A172 (cell line): Measurements from ENCODE around the gene MIER3. TPM values are rescaled to one million over a fixed set of nuclear protein-coding genes. Genes with fewer than 3 reads are reported as not detected.

Experiments used
- DNase-seq: peaks from one replicate; pipeline ENCODE4 v3.0.0-alpha.2; 2015; ENCODE audit warnings: low spot score
- total RNA-seq: library from RNA; depleted of rRNA; stranded (reverse); fragments of >200 nt; shearing (Covaris generic); gene quantifications from 2 replicates; pipeline ENCODE4 v1.2.3, GENCODE V29; 2014

Gene MIER3
- total RNA-seq, 1 experiment from 2014 or later: 17.0 TPM

GRCh38 chr5:56961746-56962145 lies 9.8 kb upstream of the MIER3 start:
- DNase-seq: no peak

- no peak for DNase-seq
Observed at GRCh38 chr5:56959326-56959725, 7.4 kb upstream of the MIER3 start.

- DNase-seq: no peak
Observed at GRCh38 chr5:56958595-56958994, 6.7 kb upstream of the MIER3 start.

GRCh38 chr5:56954262-56954661 lies 2.3 kb upstream of the MIER3 start:
- DNase-seq: no peak

GRCh38 chr5:56951126-56951945 lies 587 bp downstream of the MIER3 start:
- DNase-seq: no peak

GRCh38 chr5:56950626-56951125 lies 1.2 kb downstream of the MIER3 start:
- peak; percentile 46 for DNase-seq

- no peak for DNase-seq
Observed at GRCh38 chr5:56947052-56947451, 4.9 kb downstream of the MIER3 start.

GRCh38 chr5:56941981-56942380 lies 9.9 kb downstream of the MIER3 start:
- DNase-seq: no peak

GRCh38 chr5:56938858-56939257 lies 13.1 kb downstream of the MIER3 start:
- no peak for DNase-seq

GRCh38 chr5:56934325-56934724 lies 17.6 kb downstream of the MIER3 start:
- no peak for DNase-seq

- DNase-seq: no peak
Observed at GRCh38 chr5:56922922-56923321, 29.0 kb downstream of the MIER3 start.

GRCh38 chr5:56919942-56920662 lies 31.8 kb downstream of the MIER3 start:
- DNase-seq: no peak

GRCh38 chr5:56918054-56918453 lies 33.9 kb downstream of the MIER3 start:
- DNase-seq: no peak

GRCh38 chr5:56917534-56917933 lies 34.4 kb downstream of the MIER3 start:
- no peak for DNase-seq

- DNase-seq: no peak
Observed at GRCh38 chr5:56914678-56915077, 37.2 kb downstream of the MIER3 start.

- no peak for DNase-seq
Observed at GRCh38 chr5:56913766-56914165, 38.2 kb downstream of the MIER3 start.

GRCh38 chr5:56910210-56910965 lies 41.5 kb downstream of the MIER3 start:
- peak; percentile 64 for DNase-seq

GRCh38 chr5:56909294-56910209 lies 42.4 kb downstream of the MIER3 start, which contains the start of gene SETD9:
Gene SETD9 (plus strand): TSS chr5:56909596. CDS start chr5:56909646, 50 bp downstream.
- DNase-seq: peak; percentile 95

GRCh38 chr5:56908942-56909293 lies 43.0 kb downstream of the MIER3 start:
- no peak for DNase-seq

GRCh38 chr5:56900858-56901578 lies 50.9 kb downstream of the MIER3 start:
- DNase-seq: peak; percentile 55
